HG03039 (cell line): ENCODE data around the gene RPS6KA4.
"Not testable (repeated sequence)": the region's sequence is repeated elsewhere in the genome, so short reads cannot be mapped to it uniquely, and the experiment has no call there.

Experiments used
- ATAC-seq: cut with Tn5 transposase; IDR thresholded peaks from one replicate; pipeline ENCODE4 v1.9.1; 2021; ENCODE audit warnings: mild to moderate bottlenecking, moderate library complexity; ENCODE audit not compliant: unreplicated experiment

The RPS6KA4 gene

GRCh38 chr11:64358907-64359711, at the start of gene RPS6KA4:
RPS6KA4 (plus strand) TSS chr11:64359162; CDS start chr11:64359236, 74 bp downstream.
- ATAC-seq, result no peak

- no peak for ATAC-seq
Measured at GRCh38 chr11:64312947-64313346, 46.0 kb upstream of the RPS6KA4 start.

GRCh38 chr11:64313491-64314145, 45.3 kb upstream of the RPS6KA4 start:
- no peak for ATAC-seq

GRCh38 chr11:64314146-64314804, 44.7 kb upstream of the RPS6KA4 start:
- ATAC-seq, result no peak

DNA sequence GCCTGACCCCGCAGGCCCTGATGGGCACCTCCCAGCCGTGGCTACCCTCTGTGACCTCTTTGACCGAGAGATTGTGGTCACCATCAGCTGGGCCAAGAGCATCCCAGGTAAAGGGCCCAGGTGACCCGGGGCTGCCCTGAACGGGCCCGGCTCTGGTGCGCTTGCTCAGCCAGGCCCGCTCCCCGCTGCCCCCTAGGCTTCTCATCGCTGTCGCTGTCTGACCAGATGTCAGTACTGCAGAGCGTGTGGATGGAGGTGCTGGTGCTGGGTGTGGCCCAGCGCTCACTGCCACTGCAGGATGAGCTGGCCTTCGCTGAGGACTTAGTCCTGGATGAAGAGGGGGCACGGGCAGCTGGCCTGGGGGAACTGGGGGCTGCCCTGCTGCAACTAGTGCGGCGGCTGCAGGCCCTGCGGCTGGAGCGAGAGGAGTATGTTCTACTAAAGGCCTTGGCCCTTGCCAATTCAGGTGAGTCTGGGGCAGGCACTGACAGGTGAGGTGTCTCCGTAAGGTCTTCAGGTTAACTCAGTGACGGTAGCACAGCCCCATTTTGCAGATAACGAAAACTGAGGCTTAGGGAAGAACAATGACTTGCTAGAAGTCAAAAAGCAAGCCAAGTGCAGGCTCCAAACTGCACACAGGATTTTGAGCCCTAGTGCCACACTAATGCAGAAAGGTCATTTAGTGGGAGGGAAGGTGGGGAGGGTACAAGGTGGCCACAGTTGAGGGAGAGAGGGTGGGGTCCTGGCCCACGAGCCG, 44.0 kb upstream of the RPS6KA4 start:
- ATAC-seq, result no peak

GRCh38 chr11:64315667-64316526, 43.1 kb upstream of the RPS6KA4 start:
- not testable (repeated sequence) for ATAC-seq

GRCh38 chr11:64316672-64317324, 42.2 kb upstream of the RPS6KA4 start:
- ATAC-seq, result no peak

DNA sequence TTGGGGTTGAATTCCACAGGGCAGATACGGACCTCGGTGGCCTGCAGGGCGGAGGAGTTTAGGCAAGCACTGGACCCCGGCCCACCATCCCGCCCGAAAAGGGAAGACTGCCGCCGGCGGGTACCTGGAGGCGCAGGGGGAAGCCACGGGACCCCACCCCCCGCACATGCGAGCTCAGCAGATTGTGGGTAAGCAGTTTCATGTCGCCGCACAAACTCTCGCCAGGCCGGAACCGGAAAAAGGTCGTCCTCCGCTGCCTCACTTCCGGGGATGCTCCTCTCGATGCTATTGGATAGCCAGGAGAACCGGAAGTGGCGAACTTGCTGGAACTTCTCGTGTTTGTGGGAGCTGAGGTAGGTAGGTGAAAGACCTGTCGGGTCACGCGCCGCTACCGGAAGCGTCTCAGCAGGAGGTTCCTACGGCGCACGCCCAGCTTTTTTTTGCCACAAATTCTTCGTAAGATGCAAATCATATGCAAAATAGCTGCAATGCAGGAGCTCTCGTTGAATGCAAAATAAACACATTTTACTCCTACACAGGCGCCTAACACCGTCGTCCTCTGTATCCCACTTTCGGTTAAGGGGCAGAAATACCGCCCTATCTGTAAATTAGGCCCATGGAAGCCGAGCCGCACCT, 41.5 kb upstream of the RPS6KA4 start, which contains the start of gene TRMT112:
Gene TRMT112 (minus strand): TSS at position 235 of the 636 bp plus-strand sequence. CDS start 33 bp downstream, at position 202.
- ATAC-seq, result peak; percentile 59

DNA sequence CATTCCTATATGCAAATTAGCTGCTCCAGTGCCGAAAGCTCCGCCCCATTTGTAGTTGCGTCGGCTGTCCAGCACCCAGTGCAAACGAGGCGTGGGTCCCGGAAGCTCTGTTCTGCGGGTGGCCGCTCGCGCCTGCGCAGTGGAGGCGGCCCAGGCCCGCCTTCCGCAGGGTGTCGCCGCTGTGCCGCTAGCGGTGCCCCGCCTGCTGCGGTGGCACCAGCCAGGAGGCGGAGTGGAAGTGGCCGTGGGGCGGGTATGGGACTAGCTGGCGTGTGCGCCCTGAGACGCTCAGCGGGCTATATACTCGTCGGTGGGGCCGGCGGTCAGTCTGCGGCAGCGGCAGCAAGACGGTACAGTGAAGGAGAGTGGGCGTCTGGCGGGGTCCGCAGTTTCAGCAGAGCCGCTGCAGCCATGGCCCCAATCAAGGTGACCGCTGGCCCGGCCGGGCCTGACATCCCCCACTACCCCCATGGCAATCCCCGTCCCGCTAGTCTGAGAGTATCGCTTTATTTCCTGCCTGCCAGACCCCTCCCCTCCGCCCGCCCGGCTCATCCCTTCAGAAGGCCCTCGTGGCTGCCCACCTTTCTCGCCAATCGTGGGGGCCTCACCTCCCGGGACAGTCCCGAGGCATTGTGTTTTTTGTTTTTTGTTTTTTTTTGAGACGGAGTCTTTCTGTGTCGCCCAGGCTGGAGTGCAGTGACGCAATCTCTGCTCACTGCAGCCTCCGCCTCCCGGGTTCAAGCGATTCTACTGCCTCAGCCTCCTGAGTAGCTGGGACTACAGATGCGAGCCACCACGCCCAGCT, 40.8 kb upstream of the RPS6KA4 start, which contains the start of gene PRDX5:
Gene PRDX5 (plus strand): TSS at position 161 of the 805 bp plus-strand sequence. CDS start 95 bp downstream, at position 256.
- ATAC-seq, result peak; percentile 74

GRCh38 chr11:64318766-64319761, 39.9 kb upstream of the RPS6KA4 start:
- no peak for ATAC-seq

DNA sequence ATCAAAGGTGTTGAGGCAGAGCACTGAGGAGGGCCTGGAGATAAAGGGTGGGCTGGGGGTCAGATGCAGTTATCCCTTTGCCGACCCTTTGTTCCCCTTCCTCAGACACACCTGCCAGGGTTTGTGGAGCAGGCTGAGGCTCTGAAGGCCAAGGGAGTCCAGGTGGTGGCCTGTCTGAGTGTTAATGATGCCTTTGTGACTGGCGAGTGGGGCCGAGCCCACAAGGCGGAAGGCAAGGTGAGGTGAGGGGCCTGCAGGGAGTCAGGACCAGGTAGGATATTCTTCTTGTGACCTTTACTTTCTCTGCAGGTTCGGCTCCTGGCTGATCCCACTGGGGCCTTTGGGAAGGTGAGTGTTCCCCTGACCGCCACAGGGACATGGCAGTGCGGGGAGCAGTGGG, 38.4 kb upstream of the RPS6KA4 start:
- no peak for ATAC-seq

GRCh38 chr11:64321026-64321425, 37.9 kb upstream of the RPS6KA4 start:
- ATAC-seq, result no peak

- ATAC-seq, result no peak
Measured at GRCh38 chr11:64321533-64321932, 37.4 kb upstream of the RPS6KA4 start.

DNA sequence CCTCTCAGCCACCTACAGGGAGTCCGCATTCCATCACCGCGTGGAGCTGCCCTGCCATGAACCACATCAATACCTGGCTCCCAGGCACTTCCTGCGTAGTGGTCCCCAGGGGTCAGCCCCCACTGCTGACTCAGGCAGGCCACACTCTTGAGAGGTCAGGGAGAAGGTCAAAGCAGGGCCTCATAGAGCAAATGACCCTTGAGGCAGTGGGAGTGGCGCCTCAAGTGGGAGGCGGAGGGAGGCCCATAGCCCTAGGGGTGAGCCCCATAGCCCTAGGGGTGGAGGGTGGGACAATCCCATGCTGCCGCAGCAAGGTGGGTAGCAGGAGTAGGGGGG, 36.1 kb upstream of the RPS6KA4 start:
- ATAC-seq, result no peak

DNA sequence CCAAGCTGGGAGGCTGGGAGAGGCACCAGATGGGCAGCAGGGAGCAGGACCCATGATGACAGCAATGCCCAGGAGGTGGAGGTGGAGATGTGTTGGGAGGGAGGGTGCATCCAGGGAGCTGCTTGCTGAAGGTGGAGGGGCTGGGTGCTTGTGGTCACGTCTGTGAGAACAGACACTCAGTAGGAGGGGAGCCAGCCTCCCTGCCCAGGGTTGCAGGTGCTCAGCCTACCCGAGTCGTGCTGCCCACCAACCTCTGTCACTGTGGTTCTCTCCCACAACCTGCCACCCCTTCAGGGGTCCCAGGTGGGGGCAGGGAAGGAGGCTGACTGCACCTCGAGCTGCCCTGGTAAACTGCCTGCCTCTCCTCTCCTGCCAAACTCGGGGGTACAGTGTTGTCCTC, 35.6 kb upstream of the RPS6KA4 start:
- ATAC-seq, result no peak

GRCh38 chr11:64323984-64324383, 35.0 kb upstream of the RPS6KA4 start:
- not testable (repeated sequence) for ATAC-seq
